Measurements from ENCODE around the gene MLN.
A peak's percentile ranks its signal among the peaks of the same experiment; 100 is the strongest.

MLN gene

DNA sequence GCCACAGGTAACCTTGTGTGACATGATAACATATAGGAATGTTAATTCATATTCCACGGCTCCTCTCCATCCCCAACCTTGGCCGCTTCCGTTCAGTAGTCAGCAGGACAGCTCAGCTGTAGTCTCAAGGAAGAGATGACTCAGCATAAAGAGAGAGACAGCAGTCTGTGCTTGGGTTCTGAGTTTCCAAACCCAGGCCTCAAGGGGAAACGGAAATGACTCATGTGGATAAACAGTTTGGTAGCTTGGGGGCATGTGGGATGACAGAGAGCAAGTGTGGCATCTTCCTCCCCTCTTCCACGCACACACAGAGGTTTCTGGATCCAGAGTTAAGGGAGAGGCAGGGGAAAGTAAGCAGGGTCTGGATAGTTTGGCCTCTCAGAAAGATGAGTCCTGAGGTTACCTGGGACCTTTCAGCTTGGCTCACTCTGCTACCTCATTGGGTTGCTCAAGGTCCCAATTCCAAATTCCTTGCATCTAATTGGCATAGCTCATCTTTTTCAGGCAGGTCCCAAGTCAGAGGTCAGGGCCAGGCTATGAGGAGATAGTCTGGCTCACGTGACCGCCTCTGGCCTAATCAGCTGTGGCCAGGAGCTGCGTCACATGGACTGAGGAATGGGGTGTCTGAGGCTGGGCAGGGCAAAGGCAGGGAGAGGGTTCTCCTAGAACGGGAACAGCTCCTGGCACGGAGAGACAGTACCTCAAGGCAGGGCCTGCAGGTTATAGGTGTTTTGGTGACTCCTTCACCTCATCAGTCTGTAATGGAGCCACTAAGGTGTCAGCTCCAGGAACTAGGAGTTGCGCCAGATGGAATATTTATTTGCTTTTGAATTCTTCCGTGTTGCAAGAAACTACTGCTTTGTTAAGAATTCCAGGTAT is 36.5 kb upstream of the MLN start:
- peak overlapping the region; percentile 71 for H3K27ac ChIP-seq
- TF ChIP-seq ZFX (IDR thresholded peaks at IDR 0.05) = no peak
- TF ChIP-seq, protein P1, sequence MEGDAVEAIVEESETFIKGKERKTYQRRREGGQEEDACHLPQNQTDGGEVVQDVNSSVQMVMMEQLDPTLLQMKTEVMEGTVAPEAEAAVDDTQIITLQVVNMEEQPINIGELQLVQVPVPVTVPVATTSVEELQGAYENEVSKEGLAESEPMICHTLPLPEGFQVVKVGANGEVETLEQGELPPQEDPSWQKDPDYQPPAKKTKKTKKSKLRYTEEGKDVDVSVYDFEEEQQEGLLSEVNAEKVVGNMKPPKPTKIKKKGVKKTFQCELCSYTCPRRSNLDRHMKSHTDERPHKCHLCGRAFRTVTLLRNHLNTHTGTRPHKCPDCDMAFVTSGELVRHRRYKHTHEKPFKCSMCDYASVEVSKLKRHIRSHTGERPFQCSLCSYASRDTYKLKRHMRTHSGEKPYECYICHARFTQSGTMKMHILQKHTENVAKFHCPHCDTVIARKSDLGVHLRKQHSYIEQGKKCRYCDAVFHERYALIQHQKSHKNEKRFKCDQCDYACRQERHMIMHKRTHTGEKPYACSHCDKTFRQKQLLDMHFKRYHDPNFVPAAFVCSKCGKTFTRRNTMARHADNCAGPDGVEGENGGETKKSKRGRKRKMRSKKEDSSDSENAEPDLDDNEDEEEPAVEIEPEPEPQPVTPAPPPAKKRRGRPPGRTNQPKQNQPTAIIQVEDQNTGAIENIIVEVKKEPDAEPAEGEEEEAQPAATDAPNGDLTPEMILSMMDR (conservative IDR thresholded peaks at IDR 0.05) = no peak

DNA sequence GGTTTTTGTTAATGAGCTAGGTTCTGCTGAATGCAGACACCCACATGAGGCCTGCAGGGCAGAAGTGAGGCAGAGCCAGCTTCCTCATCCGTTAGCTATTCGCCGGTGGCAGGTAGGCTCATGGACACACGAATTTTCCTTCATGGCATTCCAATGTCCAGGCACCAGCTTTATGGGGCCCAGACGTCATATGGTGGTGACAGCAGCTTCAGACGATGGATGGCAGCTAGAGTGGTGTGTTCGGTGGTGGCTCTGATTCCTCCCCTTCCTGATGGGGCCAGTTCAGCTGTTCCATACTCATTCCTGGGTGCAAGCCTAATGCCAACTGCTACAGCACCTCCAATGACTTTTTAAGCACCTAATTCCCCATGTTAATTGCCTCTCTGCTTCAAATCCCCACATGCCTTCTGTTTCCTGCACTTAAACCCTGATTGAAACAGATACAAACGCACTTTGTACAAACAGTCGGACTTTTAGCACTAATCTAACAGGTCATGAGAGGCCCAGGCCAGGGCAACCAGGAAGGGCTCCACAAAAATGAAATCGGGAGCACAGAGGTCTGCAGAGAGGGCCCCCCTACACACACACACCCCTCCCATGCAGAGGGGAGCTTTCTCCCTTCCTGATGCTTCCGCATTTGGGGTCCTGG is 35.7 kb upstream of the MLN start:
- H3K27ac ChIP-seq = peak overlapping the region; percentile 71

DNA sequence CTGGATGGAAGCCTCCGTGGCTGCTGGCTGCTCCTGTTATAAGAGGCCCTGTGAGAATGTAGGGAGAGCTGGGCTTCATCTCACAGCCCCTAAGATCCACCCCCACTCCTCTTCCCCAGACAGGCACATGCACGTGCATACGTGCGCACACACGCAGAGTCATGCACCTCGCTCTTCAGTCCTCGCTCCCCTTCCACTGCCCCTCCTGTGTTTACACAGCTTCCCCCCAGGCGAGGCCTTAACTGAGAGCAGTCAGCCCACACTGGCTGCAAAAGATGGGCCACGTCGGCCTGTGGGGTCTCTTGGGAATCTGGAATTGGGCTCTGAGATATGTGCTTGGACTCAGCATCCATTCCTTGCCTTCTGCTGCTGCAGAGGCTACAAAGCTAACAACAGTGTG is 35.2 kb upstream of the MLN start:
- no peak for TF ChIP-seq ZFX (IDR thresholded peaks at IDR 0.05)
- TF ChIP-seq, protein P1 (conservative IDR thresholded peaks at IDR 0.05) = no peak
- H3K27ac ChIP-seq = peak overlapping the region; percentile 71

More for the DNA sequence above, 35.7 kb upstream of the MLN start:
- 0 out of 2 replicates have a peak, but pooled peaks have one; percentile 4 for TF ChIP-seq ZFX (IDR thresholded peaks at IDR 0.05)
- TF ChIP-seq, protein P1 (conservative IDR thresholded peaks at IDR 0.05) = no peak

DNA sequence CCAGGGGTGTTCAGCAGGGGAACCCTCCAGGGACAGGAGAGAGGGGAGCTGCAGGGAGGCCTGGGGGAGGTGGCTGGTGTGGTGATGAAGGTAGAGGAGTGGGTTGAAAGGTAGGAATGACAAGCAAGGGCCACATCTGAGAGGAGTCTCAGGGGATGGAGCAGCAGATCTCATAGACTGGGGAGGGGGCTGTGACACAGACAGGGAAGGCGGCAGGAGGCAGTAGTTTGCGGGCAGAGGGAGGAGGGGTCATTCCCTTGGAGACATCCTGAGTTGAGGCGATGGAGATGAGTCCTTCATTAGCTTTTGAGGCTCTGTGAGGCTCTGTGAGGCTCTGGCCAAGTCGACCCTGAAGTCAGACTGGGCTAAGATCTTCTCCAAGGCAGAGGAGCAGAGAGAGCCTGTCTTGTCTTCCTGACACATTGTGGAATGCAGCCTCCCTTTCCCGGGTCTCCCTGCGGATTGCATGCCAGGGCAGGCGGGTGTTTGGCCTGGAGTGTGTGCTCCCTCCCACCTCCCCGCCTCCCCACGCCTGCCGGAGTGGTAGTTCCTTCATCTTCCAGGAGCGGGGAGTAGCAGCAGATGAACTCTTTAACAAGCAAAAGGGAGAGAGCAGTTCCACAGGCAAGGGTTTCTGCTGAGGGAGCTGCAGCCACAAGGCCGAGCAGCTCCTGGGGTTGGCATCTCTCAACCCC is 34.3 kb upstream of the MLN start:
- no peak for TF ChIP-seq ZFX (IDR thresholded peaks at IDR 0.05)
- TF ChIP-seq, protein P1 (conservative IDR thresholded peaks at IDR 0.05) = no peak
- no peak overlapping the region; the same call in 1 of the 2 replicates for H3K27ac ChIP-seq

DNA sequence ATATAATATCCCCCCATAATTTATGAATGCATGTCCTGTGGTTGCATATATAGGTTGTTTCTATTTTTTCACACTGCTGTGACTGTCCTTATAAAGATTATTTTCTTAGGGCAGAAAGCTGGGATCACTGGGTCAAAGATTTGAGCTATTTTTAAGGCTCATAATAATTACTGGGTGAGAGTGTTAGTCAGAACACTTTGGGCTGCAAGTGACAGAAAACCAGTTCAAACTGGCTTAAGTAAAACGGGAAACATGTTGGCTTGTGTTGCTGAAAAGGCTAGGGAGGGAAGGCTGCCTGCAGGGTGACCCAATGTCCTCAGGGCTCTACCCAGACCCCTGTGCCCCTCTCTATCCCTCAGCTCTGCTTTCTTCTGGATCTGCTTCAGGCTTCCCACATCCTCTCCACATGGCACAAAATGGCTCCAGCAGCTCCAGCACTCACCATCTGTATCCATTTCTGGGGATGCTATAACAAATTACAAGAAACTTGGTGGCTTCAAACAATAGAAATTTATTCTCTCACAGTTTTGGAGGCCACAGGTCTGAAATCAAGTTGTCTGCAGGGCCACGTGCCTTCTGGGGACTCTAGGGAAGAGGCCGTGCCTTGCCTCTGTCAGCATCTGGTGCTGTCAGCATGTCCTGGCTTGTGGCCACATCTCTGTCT is 33.1 kb upstream of the MLN start:
- TF ChIP-seq, protein P1 (conservative IDR thresholded peaks at IDR 0.05) = no peak
- no peak for TF ChIP-seq ZFX (IDR thresholded peaks at IDR 0.05)

DNA sequence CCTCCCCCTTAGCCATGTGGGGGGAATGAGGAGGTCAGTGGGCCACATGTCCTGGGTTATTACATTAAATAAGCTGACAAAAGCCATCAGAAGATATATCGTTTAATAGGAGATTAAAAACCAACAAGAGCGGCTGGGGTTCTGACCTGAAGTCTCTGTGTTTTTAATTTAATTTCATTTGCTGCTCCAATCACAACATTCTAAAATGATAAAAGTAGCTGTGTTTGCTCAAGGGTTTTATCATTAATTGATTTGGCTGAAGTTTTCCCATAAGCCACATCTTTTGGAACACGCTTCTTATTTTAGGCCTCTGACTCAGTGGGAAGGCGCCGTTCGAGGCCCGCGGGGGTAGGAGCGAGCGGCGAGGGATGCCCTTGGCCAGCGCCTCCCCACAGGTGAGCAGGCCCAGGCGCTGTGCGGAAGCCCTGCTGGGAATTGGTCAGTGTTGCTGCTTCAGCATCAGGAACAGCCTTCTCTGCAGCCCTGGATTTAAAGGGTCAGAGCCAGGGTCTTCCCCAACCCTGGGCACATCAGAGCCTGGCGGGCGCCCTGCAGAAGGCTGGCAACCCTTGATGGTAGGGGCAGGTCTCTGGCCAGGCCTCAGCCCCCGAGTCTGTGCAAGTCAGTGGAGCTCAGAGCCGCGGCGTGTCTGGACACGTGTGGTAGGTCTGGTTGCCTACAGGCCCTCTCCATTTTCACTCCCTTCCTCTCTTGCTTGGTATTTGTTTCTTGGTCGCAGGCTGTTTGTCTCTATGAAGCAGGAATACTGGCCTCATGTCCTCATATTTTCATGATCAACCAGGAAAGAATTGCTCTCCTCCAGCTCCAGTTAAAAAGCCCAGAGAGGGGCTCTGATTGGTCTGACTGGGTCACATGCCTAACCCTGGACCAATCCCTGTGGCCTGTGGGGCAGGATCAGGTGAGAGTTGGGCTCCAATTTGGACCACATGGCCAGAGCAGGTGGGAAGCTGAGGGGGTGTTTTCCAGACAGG is 30.9 kb upstream of the MLN start:
- TF ChIP-seq, protein P1 (conservative IDR thresholded peaks at IDR 0.05) = no peak
- no peak for TF ChIP-seq ZFX (IDR thresholded peaks at IDR 0.05)
- no peak overlapping the region for H3K27ac ChIP-seq

More for the DNA sequence above, 33.1 kb upstream of the MLN start:
- no peak overlapping the region for H3K27ac ChIP-seq
